DMS53 (cell line): Measurements from ENCODE around the gene CYP2W1.
"Not testable (repeated sequence)": the region's sequence is repeated elsewhere in the genome, so short reads cannot be mapped to it uniquely, and the experiment has no call there.

Experiments
- DNase-seq: peaks from one replicate; lab custom pipeline; 2025; lab: John Stamatoyannopoulos, UW

The CYP2W1 gene

DNA sequence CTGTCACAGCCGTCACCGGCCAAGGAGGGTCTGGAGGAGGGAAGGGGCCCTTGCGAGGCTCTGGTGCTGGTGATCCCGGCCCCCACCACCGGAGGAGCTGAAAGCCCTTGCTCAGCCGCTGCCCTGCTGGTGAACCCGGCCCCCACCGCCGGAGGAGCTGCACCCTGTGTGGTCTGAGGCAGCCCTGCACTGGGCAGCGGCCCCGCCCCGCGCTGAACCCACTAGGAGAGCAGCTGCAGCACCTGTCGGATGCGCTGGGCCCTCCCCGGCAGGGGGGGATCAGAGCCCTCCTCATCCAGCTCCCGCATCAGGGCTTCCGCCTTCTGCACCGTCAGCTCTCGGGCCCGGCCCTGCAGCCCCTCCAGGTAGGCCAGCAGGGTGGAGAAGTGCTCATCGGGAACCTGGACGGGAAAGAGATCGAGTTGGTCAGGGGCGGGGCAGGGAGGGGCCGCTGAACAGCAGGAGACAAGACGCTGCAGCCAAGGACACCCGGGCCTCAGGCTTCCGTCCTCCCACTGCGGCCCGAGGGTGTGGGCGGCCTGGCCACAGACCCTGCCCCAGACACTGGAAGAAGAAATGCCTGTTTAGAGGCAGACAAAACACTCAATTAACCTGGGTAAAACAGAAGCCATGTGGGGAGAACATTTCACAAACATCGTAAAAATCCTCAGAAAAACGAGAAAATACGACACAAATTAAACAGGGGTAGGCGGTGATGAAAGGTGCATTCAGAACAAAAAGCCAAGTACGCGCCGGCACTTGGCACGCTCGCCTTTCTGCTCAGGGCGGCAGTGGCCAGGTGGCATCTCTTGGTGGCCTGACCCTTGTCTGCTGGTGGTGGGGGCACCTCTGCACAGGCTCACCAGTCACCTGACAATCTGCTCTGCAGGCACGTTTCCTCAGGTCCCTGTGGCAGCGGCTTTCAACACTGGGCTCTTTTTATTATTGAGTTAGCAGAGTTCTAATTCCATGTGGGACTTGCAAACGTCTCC is 14.7 kb downstream of the CYP2W1 start:
- DNase-seq = no peak

DNA sequence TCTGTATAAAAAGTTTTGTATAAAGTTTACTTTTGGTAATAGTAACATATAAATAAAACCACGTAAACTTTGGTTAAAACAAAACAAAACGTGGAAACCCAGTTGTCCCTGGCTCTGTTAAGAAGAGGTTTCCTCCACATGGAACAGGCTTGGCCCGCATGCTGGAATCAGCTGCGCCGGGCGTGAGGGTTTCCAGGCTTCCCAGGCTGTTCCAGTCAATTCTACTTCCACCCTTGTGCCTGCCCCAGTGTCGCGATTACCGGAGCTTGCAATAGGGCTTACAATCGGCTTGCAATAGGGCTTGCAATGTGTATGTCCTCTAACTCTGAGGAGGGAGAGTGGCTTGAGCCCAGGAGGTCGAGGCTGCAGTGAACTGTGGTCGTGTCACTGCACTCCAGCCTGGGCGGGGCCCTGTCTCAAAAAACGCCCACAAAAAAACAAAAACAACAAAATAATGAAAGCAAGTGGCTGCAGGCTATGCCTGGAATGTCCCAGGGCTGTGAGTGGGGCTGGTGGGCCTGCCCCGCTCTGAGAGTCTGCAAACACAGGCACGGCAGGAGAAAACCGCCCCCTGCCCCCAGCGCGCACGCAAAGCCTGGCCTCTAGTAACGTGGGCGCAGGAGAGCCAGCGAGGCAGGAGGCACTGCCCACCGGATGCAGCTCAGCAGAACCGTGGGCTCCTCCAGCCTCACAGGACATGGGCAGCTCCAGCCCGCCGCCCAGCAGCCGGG is 16.3 kb downstream of the CYP2W1 start:
- no peak for DNase-seq

DNA sequence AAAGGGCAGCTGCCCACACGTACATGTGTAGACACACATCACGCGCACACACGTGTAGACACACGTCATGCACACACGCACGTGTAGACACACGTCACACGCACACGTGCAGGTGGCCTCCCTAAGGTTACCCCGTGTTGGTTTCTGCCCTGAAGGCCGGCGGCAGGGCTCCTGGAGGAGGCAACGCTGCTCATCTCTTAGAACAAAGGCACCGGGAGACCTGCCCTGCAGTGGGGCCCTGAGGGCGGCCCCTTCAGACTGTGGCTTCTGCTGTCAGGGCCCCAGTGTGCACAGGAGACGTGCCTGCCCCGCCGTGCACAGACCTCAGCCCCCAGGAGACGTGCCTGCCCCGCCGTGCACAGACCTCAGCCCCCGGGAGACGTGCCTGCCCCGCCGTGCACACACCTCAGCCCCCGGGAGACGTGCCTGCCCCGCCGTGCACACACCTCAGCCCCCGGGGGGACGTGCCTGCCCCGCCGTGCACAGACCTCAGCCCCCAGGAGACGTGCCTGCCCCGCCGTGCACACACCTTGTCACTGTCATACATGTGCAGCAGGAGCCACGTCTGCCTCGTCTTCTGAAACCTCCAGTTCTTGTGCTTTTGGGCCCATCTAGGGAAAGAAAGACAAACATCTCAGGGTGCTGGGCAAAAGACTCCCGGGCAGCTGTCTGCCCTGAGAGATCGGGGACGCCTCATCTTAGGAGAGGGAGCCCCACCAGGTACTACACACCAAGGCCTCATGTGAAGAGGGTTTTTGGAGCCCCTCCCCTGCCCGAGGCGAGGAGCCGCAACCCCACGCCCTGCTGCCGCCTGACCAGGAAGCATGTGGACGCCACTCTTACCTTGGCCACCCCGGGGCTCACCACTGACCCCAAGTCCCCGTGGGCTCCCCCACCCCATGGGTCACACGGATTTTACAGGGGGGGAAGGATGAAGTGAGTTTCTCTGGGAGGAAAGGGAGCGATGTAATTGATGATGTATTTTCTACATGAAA is 17.3 kb downstream of the CYP2W1 start:
- DNase-seq = no peak

GRCh38 chr7:1001069-1001770 is 18.2 kb downstream of the CYP2W1 start:
- DNase-seq = peak; percentile 25

- DNase-seq = not testable (repeated sequence)
Measured at GRCh38 chr7:1002026-1002425, 19.0 kb downstream of the CYP2W1 start.

GRCh38 chr7:1002445-1002844 is 19.5 kb downstream of the CYP2W1 start:
- DNase-seq = not testable (repeated sequence)

DNA sequence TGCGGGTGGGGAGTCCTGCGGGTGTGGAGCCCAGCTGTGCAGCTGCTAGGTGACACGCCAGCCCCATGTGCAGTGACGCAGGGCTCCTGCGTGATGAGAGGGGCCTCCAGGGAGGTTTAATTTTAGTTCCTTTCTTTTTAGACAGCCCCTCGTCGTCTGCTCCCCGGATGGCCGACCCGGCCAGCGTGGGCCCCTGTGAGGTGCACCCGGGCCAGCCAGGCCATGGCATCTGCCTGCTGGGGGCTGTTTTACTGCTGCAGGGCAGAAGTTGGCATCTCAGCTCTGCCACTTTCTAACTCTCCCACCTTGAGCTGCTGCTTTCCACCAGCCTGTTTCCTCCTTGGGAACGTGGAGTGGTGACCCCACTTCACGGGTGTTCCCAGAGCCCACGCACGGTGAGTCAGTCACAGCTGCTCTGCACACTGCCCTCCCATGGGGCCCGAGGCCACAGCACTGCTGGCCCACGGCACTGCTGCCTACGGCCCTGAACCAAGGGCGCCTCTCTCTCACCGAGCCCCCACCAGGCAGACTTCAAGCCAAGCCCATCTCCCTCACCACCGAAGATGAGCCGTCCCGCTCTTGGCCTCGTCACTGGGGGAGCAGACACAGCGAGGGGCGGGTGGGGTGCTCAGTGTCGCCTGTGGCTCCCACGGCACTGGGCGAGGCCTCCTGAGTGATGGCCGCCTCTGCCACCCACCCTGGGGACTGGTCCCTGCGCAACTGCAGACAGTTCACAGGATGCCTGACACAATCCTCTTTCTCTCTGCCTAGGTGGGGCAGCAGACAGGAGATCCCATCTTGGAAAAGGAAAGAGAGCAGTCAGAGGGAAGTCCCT is 21.3 kb downstream of the CYP2W1 start:
- no peak for DNase-seq

DNA sequence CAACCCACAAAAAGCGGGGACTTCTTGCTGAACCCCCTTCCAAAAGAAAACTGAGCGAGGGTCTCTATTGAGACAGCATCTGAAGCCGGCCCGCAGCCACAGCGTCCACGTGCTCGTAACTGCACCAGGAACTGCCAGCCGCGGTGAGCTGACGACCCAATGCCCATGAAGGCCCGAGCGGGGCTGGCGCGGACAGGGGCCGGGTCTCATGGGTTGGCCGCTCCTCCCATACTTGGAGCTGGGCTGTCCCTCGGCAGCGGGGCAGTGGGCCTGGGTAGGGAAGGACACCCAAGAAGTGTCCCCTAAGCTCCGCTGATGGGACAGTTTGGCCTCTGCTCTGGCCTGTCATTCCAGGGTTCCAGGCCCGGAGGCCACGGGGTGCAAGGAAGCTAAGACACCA is 22.3 kb downstream of the CYP2W1 start:
- no peak for DNase-seq

- DNase-seq = peak; percentile 39
Measured at GRCh38 chr7:1007901-1008300, 24.9 kb downstream of the CYP2W1 start.

- no peak for DNase-seq
Measured at GRCh38 chr7:1008733-1009363, 25.9 kb downstream of the CYP2W1 start.

GRCh38 chr7:1009747-1010146 is 26.8 kb downstream of the CYP2W1 start:
- no peak for DNase-seq

- DNase-seq = no peak
Measured at GRCh38 chr7:1010226-1010625, 27.2 kb downstream of the CYP2W1 start.

DNA sequence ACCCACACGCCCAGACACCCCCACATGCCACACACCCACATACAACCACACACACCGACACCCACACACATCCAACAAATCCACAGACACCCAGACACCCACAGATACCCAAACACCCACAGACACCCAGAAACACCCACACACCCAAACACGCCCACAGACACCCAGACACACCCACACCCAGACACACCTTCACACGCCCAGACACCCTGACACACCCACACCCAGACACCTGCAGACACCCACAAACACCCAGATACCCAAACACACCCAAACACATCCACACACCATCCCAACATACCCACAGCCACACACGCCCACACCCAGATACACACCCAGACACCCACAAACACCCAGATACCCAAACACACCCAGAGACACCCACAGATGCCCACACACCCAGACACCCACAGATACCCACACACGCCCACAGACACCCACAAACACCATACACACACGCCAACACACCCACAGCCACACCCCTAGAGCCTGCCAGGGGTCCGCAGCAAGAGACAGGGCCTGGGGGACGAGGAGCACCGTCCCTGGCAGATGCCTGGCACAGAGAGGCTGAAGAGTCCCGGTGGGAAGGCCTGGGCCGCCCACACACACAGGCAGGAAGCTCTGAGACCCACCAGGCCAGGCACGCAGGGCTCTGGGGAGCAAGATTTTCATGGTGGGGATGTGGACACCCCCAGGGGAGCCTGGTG is 28.5 kb downstream of the CYP2W1 start:
- DNase-seq = no peak

GRCh38 chr7:1012004-1012715 is 29.2 kb downstream of the CYP2W1 start:
- no peak for DNase-seq

DNA sequence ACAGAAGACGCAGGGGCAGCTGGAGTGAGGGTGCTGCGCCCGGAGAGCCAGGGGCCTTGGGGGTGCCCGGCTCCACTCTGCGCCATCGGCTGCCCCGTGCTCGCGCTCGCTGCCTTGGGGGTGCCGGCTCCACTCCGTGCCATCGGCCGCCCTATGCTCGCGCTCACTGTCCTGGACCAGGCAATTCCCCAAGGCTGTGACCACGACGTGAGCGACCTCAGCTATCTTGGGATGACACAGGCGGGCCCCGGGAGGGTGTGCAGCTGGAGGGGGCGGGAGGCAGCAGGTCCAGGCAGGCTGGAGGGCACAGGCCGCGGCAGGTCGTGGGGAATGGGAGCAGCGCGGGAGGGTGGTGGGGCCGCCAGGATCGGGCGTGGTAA is 29.7 kb downstream of the CYP2W1 start:
- no peak for DNase-seq

- DNase-seq = no peak
Measured at GRCh38 chr7:1013581-1013980, 30.6 kb downstream of the CYP2W1 start.

- no peak for DNase-seq
Measured at GRCh38 chr7:1014681-1015080, 31.7 kb downstream of the CYP2W1 start.
